OCI-LY3 (cell line): ENCODE measurements around the gene CALD1.

ENCODE experiments used
- H2AFZ ChIP-seq: fragments of 200-600, 300-600 bp; shearing (Covaris generic); 2 replicates; pipeline ENCODE4 v1.6.0; 2014; ENCODE audit warnings: antibody characterized with exemption, low read depth, low read length
- H3K27ac ChIP-seq: fragments of 200-600, 300-600 bp; sonication (generic); 2 replicates; pipeline ENCODE4 v1.5.1; 2014; ENCODE audit warnings: mild to moderate bottlenecking, low read length, moderate library complexity, mixed read lengths
- H3K27me3 ChIP-seq: fragments of 200-600, 300-600 bp; sonication (generic); 2 replicates; pipeline ENCODE4 v1.6.1; 2014; ENCODE audit warnings: low read depth, low read length, mixed read lengths
- H3K36me3 ChIP-seq: fragments of 200-600, 300-600 bp; sonication (generic); replicated peaks from 2 replicates; pipeline ENCODE3; 2014; ENCODE audit warnings: low read depth, low read length, mixed read lengths
- H3K4me1 ChIP-seq: fragments of 300-600, 200-600 bp; sonication (generic); 2 replicates; pipeline ENCODE4 v1.6.1; 2014; ENCODE audit warnings: low read length, mixed read lengths
- H3K4me2 ChIP-seq: fragments of 200-600, 300-600 bp; sonication (generic); 2 replicates; pipeline ENCODE4 v1.6.1; 2014; ENCODE audit warnings: low read length, mixed read lengths
- H3K4me3 ChIP-seq: fragments of 300-600, 200-600 bp; sonication (generic); 2 replicates; pipeline ENCODE4 v1.5.1; 2014; ENCODE audit warnings: antibody characterized with exemption, mild to moderate bottlenecking, low read length, moderate library complexity
- H3K79me2 ChIP-seq: fragments of 300-600, 200-600 bp; shearing (Covaris generic); 2 replicates; pipeline ENCODE4 v1.6.1; 2014; ENCODE audit warnings: mild to moderate bottlenecking, low read length, mixed read lengths
- H3K9ac ChIP-seq: fragments of 300-600, 200-600 bp; shearing (Covaris generic); 2 replicates; pipeline ENCODE4 v1.6.0; 2014; ENCODE audit warnings: mild to moderate bottlenecking, low read length, moderate library complexity
- H3K9me3 ChIP-seq: fragments of 200-600, 300-600 bp; shearing (Covaris generic); 2 replicates; pipeline ENCODE4 v1.6.1; 2014; ENCODE audit warnings: low read length, mixed read lengths; ENCODE audit not compliant: insufficient read depth
- H4K20me1 ChIP-seq: fragments of 200-600, 300-600 bp; sonication (generic); 2 replicates; pipeline ENCODE4 v1.6.1; 2016; ENCODE audit warnings: low read length, mixed read lengths; ENCODE audit not compliant: insufficient read depth
- EZH2phosphoT487 ChIP-seq: fragments of 200-600 bp; shearing (Covaris generic); IDR thresholded peaks from 2 replicates; pipeline ENCODE4 v1.6.1; 2018; ENCODE audit warnings: antibody characterized with exemption, mixed run types, low read depth
- TF ChIP-seq, protein P1 (sequence below): fragments of 200-600, 300-600 bp; sonication (generic); IDR thresholded peaks from 2 replicates; pipeline ENCODE4 v1.5.1; 2014; ENCODE audit warnings: antibody characterized with exemption, low read length, low read depth

Gene CALD1

DNA sequence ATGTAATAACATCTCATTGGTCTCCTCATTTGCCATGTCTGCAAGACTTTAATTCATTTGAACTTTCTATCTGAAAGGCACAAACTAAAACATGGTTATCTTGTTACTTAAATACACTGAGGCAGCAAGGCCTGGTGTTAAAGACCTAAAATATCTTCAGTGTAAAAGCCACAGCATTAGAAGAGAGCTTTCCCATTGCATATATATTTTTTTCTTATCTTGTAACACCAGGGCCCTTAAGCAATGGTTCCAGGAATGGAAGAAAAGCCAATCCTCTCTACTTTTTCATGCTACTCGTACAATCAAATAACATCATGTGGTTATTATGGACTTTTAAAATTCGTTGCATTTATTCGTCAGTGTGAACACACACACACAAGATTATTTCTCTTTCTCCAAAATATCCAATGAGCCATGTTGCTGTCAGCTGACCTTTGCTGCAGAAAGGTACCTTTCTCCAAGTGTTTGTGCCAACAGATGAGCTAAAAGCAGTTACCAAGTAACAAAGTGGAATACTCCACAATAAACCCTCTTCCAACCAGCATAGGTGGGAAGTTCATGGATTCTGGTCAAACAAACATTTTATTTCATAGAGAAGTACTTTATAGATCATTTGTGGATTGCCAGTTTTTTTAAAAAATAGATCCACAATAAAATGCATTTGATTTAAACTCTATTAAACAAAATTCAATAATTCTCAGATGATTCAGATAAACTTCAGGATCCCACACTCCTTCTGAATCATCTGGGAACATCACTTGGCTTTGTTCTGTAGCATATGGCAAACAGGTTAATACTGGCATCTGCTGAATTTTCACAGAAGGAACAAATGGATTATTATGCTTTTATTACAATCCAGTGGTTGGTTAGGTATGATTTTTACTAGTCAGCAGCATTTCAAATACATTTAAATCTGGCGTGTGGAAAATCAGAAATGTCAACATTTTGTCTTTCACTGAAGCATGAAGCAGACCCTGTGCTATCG lies 143.6 kb downstream of the CALD1 start:
- no peaks in the 10 kb centered on the region for H3K79me2 ChIP-seq

DNA sequence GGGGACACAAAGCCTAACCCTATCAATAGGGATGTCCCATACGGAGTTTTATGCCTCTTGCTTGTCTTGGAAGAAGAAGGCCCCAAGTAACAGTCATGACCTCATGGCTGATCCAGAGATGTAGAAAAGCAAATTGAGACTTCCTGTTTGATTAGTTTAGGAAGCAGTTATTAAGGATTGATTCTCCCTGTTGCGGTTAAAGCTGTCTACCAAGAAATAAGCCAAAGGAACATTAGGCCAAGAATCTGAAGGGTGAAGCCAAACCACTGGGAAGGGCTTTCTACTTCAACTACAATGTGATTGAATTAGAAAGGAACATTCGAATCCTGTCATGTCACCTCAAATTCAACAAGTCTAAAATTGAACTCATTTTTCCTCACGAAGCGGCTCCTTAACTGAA lies 146.3 kb downstream of the CALD1 start:
- Histone ChIP-seq H3K9me3 (no peaks in the 10 kb centered on the region), H2AFZ (no peak overlapping the region), H3K9ac (no peak overlapping the region), H4K20me1 (no peaks in the 10 kb centered on the region), H3K36me3 (no peaks in the 10 kb centered on the region), H3K79me2 (no peaks in the 10 kb centered on the region), H3K27ac (no peak overlapping the region), H3K4me3 (no peak overlapping the region), H3K4me1 (no peaks in the 10 kb centered on the region), H3K27me3 (peaks cover 3% of the 10 kb centered on the region; the same call in 1 of the 2 replicates), H3K4me2 (no peak overlapping the region)
- TF ChIP-seq, protein P1, sequence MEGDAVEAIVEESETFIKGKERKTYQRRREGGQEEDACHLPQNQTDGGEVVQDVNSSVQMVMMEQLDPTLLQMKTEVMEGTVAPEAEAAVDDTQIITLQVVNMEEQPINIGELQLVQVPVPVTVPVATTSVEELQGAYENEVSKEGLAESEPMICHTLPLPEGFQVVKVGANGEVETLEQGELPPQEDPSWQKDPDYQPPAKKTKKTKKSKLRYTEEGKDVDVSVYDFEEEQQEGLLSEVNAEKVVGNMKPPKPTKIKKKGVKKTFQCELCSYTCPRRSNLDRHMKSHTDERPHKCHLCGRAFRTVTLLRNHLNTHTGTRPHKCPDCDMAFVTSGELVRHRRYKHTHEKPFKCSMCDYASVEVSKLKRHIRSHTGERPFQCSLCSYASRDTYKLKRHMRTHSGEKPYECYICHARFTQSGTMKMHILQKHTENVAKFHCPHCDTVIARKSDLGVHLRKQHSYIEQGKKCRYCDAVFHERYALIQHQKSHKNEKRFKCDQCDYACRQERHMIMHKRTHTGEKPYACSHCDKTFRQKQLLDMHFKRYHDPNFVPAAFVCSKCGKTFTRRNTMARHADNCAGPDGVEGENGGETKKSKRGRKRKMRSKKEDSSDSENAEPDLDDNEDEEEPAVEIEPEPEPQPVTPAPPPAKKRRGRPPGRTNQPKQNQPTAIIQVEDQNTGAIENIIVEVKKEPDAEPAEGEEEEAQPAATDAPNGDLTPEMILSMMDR, result no peak
- no peak for TF ChIP-seq EZH2phosphoT487

More for the DNA sequence above, 143.6 kb downstream of the CALD1 start:
- TF ChIP-seq, protein P1, result no peak
- TF ChIP-seq EZH2phosphoT487, result no peak
- Histone ChIP-seq H2AFZ (no peak overlapping the region), H3K36me3 (no peaks in the 10 kb centered on the region), H3K4me1 (peaks cover 16% of the 10 kb centered on the region), H3K4me3 (no peak overlapping the region), H3K4me2 (no peak overlapping the region), H3K27me3 (no peaks in the 10 kb centered on the region), H3K27ac (no peak overlapping the region), H4K20me1 (no peaks in the 10 kb centered on the region), H3K9me3 (no peaks in the 10 kb centered on the region), H3K9ac (no peak overlapping the region)

DNA sequence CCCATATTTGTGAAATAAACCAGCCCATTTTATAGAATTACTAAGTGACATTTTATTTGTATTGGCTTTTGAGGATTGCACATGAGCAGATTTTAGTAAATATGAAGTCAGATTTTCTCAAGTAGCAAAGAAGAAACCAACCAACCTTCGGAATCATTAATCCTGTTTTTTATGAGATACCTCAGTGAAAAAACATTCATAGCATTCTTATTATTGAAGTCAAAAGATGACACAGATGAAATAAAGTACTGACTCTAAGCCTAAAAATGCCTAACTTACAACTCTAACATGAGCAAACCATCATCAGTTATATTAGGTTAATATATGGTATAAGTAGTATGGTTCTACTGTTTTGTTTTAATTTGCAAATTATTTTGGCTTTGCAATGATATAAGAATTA lies 147.0 kb downstream of the CALD1 start:
- Histone ChIP-seq H2AFZ (no peak overlapping the region), H3K4me3 (no peak overlapping the region), H3K4me2 (no peak overlapping the region), H3K27ac (no peak overlapping the region), H3K9ac (no peak overlapping the region), H3K36me3 (no peaks in the 10 kb centered on the region), H3K4me1 (no peaks in the 10 kb centered on the region), H3K79me2 (no peaks in the 10 kb centered on the region), H3K9me3 (no peaks in the 10 kb centered on the region), H4K20me1 (no peaks in the 10 kb centered on the region), H3K27me3 (peaks cover 8% of the 10 kb centered on the region; the same call in 1 of the 2 replicates)
- TF ChIP-seq, protein P1, result no peak
- no peak for TF ChIP-seq EZH2phosphoT487

- Histone ChIP-seq H3K4me1 (peaks cover under 1% of the 10 kb centered on the region; the same call in 1 of the 2 replicates), H4K20me1 (no peaks in the 10 kb centered on the region), H3K27me3 (peaks cover 15% of the 10 kb centered on the region; the same call in 1 of the 2 replicates), H2AFZ (no peak overlapping the region), H3K79me2 (no peaks in the 10 kb centered on the region), H3K4me3 (no peak overlapping the region), H3K4me2 (no peak overlapping the region), H3K27ac (no peak overlapping the region), H3K9me3 (no peaks in the 10 kb centered on the region), H3K36me3 (no peaks in the 10 kb centered on the region), H3K9ac (no peak overlapping the region)
- no peak for TF ChIP-seq EZH2phosphoT487
- TF ChIP-seq, protein P1, result no peak
These were observed 147.6 kb downstream of the CALD1 start for GRCh38 chr7:134927076-134927475.
